NCI-H146 treated with DMSO at 0.1 percent for 48 hours (cell line): Measurements from ENCODE around the gene SRSF5.

Source experiments
- DNase-seq: peaks from one replicate; lab custom pipeline; 2025; ENCODE audit not compliant: unreplicated experiment; lab: John Stamatoyannopoulos, UW

SRSF5 gene

GRCh38 chr14:69770559-69770958 is 3.6 kb downstream of the SRSF5 start:
- no peak for DNase-seq

- no peak for DNase-seq
Observed at GRCh38 chr14:69771136-69771535, 4.2 kb downstream of the SRSF5 start.

- no peak for DNase-seq
Observed at GRCh38 chr14:69772082-69773017, 5.4 kb downstream of the SRSF5 start.

- no peak for DNase-seq
Observed at GRCh38 chr14:69773571-69774276, 6.8 kb downstream of the SRSF5 start.

GRCh38 chr14:69775012-69775411 is 8.1 kb downstream of the SRSF5 start:
- DNase-seq = no peak

GRCh38 chr14:69776875-69777453 is 10.0 kb downstream of the SRSF5 start:
- DNase-seq = no peak

- no peak for DNase-seq
Observed at GRCh38 chr14:69779088-69779487, 12.1 kb downstream of the SRSF5 start.

GRCh38 chr14:69780092-69780491 is 13.2 kb downstream of the SRSF5 start:
- DNase-seq = no peak

GRCh38 chr14:69780952-69781351 is 14.0 kb downstream of the SRSF5 start:
- DNase-seq = no peak

GRCh38 chr14:69784942-69785341 is 18.0 kb downstream of the SRSF5 start:
- no peak for DNase-seq

- DNase-seq = no peak
Observed at GRCh38 chr14:69786603-69787002, 19.7 kb downstream of the SRSF5 start.

- DNase-seq = no peak
Observed at GRCh38 chr14:69789118-69789640, 22.2 kb downstream of the SRSF5 start.

- DNase-seq = no peak
Observed at GRCh38 chr14:69792887-69793421, 26.0 kb downstream of the SRSF5 start.

- no peak for DNase-seq
Observed at GRCh38 chr14:69794791-69795190, 27.8 kb downstream of the SRSF5 start.

GRCh38 chr14:69795691-69796090 is 28.7 kb downstream of the SRSF5 start:
- no peak for DNase-seq

GRCh38 chr14:69796797-69797500 is 30.0 kb downstream of the SRSF5 start, which contains the start of gene SLC10A1:
Gene SLC10A1 (minus strand): TSS chr14:69797241. CDS start chr14:69797155, 86 bp downstream.
- DNase-seq = no peak

GRCh38 chr14:69797573-69798338 is 30.8 kb downstream of the SRSF5 start:
- no peak for DNase-seq

GRCh38 chr14:69798339-69798735 is 31.4 kb downstream of the SRSF5 start:
- DNase-seq = no peak

GRCh38 chr14:69803753-69804152 is 36.8 kb downstream of the SRSF5 start:
- DNase-seq = no peak

GRCh38 chr14:69804902-69805301 is 38.0 kb downstream of the SRSF5 start:
- DNase-seq = no peak
